ENCODE data around the gene MMADHC. TPM values are rescaled to one million over a fixed set of nuclear protein-coding genes. Genes with fewer than 3 reads are reported as not detected.

The MMADHC gene
- 100 to 1,000 TPM in 2 of 3 donors, 10 to 100 TPM in 1; 84.2 to 111 (median 109) TPM for total RNA-seq

- Histone ChIP-seq H3K27ac (peak within 1 kb of the TSS; percentile 97 to 98), H3K9me3 (no peaks in the 10 kb centered on the region), H3K4me3 (peak within 1 kb of the TSS; percentile 79 to 86 (median 80)), H3K36me3 (no peaks in the 10 kb centered on the region), H3K27me3 (no peaks in the 10 kb centered on the region), H3K4me1 (no peaks in the 10 kb centered on the region)
- DNase-seq (ENCODE audit: low spot score in 2 of 2), result peak; percentile 91
- intact Hi-C loops (cut with DNase I; ENCODE audit: low total_unique reads), result no loop called here
- TF ChIP-seq POLR2A (IDR thresholded peaks at IDR 0.05), result peak; percentile 82
- TF ChIP-seq CTCF (IDR thresholded peaks at IDR 0.05), result no peak
- peak; percentile 91 to 96 (median 95) for TF ChIP-seq POLR2AphosphoS5 (IDR thresholded peaks at IDR 0.05)
These were observed at the start of gene MMADHC for GRCh38 chr2:149587220-149587949. Gene MMADHC (minus strand): TSS chr2:149587775. CDS start chr2:149587097, 678 bp downstream.

GRCh38 chr2:149634103-149634502 lies 46.5 kb upstream of the MMADHC start:
- Histone ChIP-seq H3K27ac (no peak overlapping the region), H3K9me3 (no peaks in the 10 kb centered on the region)
- TF ChIP-seq POLR2A (IDR thresholded peaks at IDR 0.05) (no peak), CTCF (IDR thresholded peaks at IDR 0.05) (no peak), POLR2AphosphoS5 (IDR thresholded peaks at IDR 0.05) (no peak)

GRCh38 chr2:149630445-149630844 lies 42.9 kb upstream of the MMADHC start:
- Histone ChIP-seq H3K4me3 (no peak overlapping the region), H3K27me3 (no peaks in the 10 kb centered on the region), H3K4me1 (no peaks in the 10 kb centered on the region), H3K36me3 (no peaks in the 10 kb centered on the region), H3K9me3 (no peaks in the 10 kb centered on the region), H3K27ac (no peak overlapping the region)
- intact Hi-C loops (cut with DNase I; ENCODE audit: low total_unique reads), result no loop called here
- DNase-seq (ENCODE audit: low spot score in 2 of 2), result no peak
- TF ChIP-seq CTCF (IDR thresholded peaks at IDR 0.05), result no peak
- no peak for TF ChIP-seq POLR2A (IDR thresholded peaks at IDR 0.05)
- TF ChIP-seq POLR2AphosphoS5 (IDR thresholded peaks at IDR 0.05), result no peak

More at GRCh38 chr2:149634103-149634502, 46.5 kb upstream of the MMADHC start:
- Histone ChIP-seq H3K27me3 (no peaks in the 10 kb centered on the region), H3K4me3 (no peak overlapping the region), H3K36me3 (no peaks in the 10 kb centered on the region), H3K4me1 (no peaks in the 10 kb centered on the region)
- no peak for DNase-seq (ENCODE audit: low spot score in 2 of 2)
- intact Hi-C loops (cut with DNase I; ENCODE audit: low total_unique reads), result no loop called here

- H3K9me3 ChIP-seq, result no peaks in the 10 kb centered on the region
- H3K36me3 ChIP-seq, result no peaks in the 10 kb centered on the region
- H3K4me1 ChIP-seq, result no peaks in the 10 kb centered on the region
- intact Hi-C loops (cut with DNase I; ENCODE audit: low total_unique reads), result no loop called here
- TF ChIP-seq CTCF (IDR thresholded peaks at IDR 0.05), result no peak
- no peak for TF ChIP-seq POLR2AphosphoS5 (IDR thresholded peaks at IDR 0.05)
- no peak for TF ChIP-seq POLR2A (IDR thresholded peaks at IDR 0.05)
- H3K27me3 ChIP-seq, result no peaks in the 10 kb centered on the region
- H3K4me3 ChIP-seq, result no peak overlapping the region
- H3K27ac ChIP-seq, result no peak overlapping the region
- no peak for DNase-seq (ENCODE audit: low spot score in 2 of 2)
These were observed 41.5 kb upstream of the MMADHC start for GRCh38 chr2:149629026-149629425.

GRCh38 chr2:149627111-149627801 lies 39.7 kb upstream of the MMADHC start:
- intact Hi-C loops (cut with DNase I; ENCODE audit: low total_unique reads), result no loop called here

More at GRCh38 chr2:149627111-149627801, 39.7 kb upstream of the MMADHC start:
- H3K4me3 ChIP-seq, result no peak overlapping the region
- no peaks in the 10 kb centered on the region for H3K36me3 ChIP-seq
- no peaks in the 10 kb centered on the region for H3K27me3 ChIP-seq
- DNase-seq (ENCODE audit: low spot score in 2 of 2), result no peak
- no peak overlapping the region for H3K27ac ChIP-seq
- TF ChIP-seq POLR2AphosphoS5 (IDR thresholded peaks at IDR 0.05) (no peak), CTCF (IDR thresholded peaks at IDR 0.05) (no peak), POLR2A (IDR thresholded peaks at IDR 0.05) (no peak)
- H3K9me3 ChIP-seq, result no peaks in the 10 kb centered on the region
- H3K4me1 ChIP-seq, result no peaks in the 10 kb centered on the region
